Renal cortex interstitium (tissue), 11 donors: Measurements from ENCODE around the gene PACSIN1. TPM values are rescaled to one million over a fixed set of nuclear protein-coding genes. Genes with fewer than 3 reads are reported as not detected.
A peak's percentile ranks its signal among the peaks of the same experiment; 100 is the strongest.

Experiments used
- DNase-seq, 11 donors: peaks; one replicate each; pipeline ENCODE4 v3.0.0-alpha.2; 2013; ENCODE audit warnings: low read depth in 9 of 11, low spot score in 4 of 11; ENCODE audit errors: extremely low read depth in 1 of 11
- polyA plus RNA-seq, 3 donors: library from polyadenylated mRNA; unstranded; fragments of 120-200 nt; gene quantifications; one replicate each; pipeline ENCODE4 v1.2.1, GENCODE V29; 2013; ENCODE audit not compliant: insufficient read length in 3 of 3

The PACSIN1 gene
- polyA plus RNA-seq, 3 donors = 0.78 to 1.2 (median 0.92) TPM

DNA sequence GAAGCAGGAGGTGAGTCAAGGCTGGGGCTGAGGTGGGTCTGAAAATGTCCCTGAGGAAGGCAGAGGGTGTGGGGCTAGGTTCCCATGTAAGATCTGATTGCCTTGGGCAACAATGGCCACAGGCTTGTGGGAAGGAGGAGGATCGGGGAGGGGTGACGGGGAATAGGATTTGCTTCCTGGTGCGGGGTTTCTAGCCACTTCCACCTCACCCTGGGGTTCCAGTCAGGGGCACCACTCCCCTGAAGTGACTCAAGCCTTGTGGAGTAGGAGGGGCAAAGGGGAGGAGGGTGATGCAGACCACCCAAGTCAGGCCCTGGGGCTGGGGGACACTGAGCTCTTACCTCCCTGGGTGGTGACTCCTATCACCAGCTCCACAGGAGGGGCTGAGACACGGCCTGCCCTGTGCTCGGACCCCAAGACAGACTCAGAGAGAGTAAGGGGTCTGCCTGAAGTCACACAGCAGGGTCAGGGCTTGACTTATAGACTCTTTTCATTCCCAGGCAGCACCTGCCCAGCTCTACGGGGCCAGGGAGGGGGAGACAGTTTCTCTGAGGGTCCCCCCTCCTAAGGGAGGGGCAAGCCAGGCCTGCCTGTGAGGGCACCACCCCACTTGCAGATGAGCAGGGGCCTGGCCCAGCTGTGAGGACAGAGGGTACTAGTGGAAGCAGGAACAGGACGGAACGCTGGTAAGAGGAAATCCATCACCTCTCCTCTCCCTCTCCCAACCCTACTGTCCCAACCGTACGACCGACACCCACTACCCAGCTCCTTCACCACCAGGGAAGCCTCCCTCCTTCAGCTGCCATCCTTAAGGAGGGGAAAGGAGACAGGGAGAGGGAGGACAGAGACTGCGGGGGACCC lies 102.7 kb downstream of the PACSIN1 start:
- DNase-seq = no peak

- no peak for DNase-seq
Measured at GRCh38 chr6:34569361-34569973, 103.6 kb downstream of the PACSIN1 start.

DNA sequence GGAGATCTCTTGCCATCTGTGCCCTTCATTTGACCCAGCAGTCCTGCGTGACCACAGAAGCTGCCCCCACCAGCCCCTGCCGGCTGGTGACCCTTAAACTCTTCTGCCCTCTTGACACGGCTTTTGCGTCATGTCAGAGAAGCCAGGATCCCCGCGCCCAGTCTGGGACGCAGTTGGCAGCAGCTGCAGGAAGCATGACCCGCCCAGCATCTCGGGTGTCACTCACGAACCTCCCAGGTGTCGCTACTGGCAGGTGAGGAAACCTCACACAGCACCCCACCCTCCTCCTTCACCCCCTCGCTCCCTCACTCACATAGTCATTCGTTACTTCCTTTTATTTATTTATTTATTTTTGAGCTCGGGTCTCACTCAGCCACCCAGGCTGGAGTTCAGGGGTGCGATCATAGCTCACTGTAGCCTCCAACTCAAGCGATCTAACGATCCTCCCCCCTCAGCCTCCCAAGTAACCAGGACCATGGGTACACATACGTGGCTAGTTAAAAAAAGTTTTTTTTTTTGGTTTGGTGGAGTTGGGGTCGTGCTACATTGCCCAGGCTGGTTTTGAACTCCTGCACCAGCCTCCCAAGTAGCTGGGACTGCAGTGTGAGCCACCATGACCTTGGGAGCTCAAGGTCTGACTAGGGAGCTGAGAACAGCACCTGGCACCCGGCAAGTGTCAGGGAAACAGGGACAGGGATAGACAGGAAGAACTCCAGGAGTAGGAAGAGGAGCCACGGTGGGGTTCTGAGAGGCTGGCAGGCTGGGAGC lies 104.4 kb downstream of the PACSIN1 start:
- DNase-seq = no peak

- no peak for DNase-seq
Measured at GRCh38 chr6:34571388-34571787, 105.5 kb downstream of the PACSIN1 start.

- no peak for DNase-seq
Measured at GRCh38 chr6:34572021-34572420, 106.1 kb downstream of the PACSIN1 start.

GRCh38 chr6:34572585-34572984 lies 106.7 kb downstream of the PACSIN1 start:
- no peak for DNase-seq

DNA sequence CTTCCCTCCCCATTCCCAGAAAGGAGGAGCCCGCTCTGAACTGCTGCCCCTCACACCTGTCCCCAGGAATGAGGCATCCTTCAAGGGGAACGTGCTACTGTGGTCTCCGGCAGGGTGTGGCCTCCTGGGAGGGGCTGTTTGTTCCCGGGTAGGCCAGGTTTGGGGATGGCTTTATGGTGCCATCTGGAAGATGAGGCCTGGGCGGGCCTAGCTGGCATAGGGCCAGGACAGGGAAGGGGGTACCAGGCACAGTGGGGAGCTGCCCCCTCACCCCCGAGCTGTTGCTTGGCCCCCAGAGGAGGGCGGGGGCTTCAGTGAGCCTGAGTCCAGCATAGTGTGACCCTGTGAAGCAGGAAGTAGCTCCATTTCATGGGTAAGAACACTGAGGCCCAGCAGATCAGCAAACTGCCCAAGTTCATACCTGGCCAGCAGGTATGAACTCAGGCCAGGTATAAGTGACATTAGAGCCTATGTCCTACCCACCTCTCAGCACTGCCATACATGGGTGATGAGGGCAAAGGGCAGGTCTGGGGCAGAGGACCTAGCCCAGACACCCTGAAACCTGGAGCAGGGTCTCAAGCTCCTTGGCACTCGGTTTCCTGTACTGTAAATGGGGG lies 107.8 kb downstream of the PACSIN1 start:
- DNase-seq = no peak

DNA sequence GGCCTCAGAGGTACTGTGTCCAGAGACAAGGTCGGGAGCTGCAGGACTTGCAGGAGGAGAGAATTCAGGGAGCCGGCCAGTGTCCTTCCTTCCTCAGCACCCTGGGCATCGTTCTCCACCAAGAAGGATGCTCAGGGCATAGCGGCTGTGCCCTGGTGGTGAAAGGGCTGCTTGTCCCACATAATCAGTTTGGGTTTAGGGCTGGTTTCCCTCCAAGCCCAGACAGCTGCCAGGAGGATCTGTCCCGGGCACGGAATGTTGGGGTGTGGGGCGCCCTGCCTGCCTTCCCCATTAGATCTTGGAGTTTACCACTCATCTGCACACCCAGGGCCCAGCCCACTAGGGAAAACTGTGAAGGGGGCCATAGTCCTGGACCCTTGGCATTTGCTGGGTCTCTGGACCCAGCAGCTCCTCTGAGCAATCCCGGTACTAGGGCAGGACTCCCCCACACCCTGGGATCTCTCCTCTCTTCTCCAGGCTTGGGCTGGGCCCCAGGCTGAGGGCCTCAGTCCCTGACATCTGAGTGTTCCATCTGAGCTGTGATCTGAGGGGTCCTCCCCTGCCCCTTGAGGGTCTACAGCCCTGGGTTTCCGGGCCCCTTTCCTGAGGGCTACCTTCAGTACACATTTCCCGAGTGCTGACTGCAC lies 108.9 kb downstream of the PACSIN1 start:
- no peak for DNase-seq

DNA sequence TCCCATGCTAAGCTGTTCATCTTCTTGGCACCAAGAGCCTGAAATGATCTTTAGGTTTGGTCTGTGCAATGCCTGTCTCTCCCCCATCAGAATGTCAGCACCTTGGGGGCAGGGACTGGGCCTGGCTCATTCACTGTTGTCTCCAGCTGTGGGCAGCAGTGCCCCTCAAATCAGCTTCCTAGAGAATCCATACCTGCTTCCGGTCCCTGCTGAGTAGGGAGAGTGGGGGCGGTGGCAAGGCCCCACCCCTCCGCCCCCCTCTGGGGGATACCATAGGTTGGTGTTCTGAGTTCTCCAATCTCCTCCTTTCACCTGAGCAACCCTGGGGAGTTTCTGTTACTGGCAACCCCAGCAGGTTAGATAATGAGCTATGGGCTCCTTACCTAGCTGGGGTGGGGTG lies 109.5 kb downstream of the PACSIN1 start:
- DNase-seq = no peak

DNA sequence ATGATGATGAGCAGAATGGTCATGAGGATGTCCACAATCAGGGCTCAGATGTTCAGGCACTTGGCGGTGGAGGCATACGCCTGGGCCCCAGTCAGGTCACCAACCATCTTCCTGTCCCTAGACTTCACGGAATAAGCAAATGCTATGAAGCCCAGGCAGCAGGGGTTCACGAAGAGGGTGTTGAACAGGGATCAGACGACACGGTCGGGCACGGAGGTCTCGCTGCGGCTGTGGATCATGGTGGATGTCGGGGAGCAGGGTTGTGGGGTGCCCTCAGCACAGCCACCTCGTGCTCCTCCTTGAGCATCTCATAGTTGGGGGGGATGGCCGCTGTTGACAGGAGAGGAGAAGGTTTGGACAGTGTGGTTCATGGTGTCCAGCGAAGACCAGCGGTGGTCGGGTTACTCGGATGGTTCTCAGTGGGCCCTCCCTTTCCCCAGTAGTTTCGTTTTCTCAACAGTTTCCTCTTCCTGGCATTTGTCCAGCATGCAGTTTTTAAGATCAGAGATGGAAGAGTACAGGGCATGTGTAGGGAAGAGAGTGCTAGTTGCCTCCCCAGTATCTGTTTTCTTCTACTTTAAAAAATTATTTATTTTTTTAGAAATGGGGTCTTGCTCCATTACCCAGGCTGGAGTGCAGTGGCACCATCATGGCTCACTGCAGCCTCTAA lies 110.5 kb downstream of the PACSIN1 start:
- DNase-seq = no peak

GRCh38 chr6:34578445-34579262 lies 112.8 kb downstream of the PACSIN1 start:
- no peak for DNase-seq

DNA sequence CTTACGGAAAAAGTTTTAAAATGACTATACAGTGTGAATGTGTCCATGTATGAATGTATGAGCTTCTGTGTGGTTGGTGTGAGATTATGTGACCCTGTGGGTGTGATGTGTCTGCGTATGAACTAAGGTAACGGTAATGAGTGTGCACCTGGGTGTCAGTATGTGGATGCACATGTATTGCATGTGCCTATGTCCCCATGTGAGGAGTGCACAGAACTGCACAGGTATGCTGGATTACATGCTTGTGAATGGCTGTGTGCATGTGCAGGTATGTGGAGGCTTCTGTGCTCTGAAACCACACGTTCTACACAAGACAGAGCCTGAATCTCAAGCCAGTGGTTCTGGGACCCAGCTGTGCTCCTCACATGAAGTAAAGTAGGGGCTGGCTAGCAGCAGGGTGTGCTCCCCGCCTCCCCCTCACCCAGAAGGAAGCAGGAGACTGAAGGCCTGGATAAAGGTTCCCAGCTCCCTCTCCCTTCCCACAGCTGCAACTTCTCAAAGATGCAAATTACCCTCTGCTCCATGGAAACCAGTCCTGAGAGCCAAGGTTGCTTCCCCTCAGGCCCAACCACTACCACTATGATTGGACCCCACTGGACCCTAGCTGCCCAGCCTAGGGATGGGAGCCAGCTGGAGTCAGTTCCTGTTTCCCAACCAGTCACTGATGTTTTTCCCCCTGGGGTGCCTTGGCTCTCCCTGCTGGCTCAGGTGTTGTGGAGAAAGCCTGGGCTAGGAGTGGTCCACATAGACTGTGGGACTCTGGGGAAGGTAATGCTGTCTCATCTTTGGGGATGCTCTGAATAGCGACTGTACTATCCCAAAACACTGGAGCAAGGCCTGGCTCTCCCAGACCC lies 115.1 kb downstream of the PACSIN1 start:
- peak; percentile 51 to 89 (median 75) for DNase-seq

- no peak for DNase-seq
Measured at GRCh38 chr6:34581561-34581920, 115.7 kb downstream of the PACSIN1 start.

GRCh38 chr6:34583461-34583860 lies 117.6 kb downstream of the PACSIN1 start:
- no peak for DNase-seq

DNA sequence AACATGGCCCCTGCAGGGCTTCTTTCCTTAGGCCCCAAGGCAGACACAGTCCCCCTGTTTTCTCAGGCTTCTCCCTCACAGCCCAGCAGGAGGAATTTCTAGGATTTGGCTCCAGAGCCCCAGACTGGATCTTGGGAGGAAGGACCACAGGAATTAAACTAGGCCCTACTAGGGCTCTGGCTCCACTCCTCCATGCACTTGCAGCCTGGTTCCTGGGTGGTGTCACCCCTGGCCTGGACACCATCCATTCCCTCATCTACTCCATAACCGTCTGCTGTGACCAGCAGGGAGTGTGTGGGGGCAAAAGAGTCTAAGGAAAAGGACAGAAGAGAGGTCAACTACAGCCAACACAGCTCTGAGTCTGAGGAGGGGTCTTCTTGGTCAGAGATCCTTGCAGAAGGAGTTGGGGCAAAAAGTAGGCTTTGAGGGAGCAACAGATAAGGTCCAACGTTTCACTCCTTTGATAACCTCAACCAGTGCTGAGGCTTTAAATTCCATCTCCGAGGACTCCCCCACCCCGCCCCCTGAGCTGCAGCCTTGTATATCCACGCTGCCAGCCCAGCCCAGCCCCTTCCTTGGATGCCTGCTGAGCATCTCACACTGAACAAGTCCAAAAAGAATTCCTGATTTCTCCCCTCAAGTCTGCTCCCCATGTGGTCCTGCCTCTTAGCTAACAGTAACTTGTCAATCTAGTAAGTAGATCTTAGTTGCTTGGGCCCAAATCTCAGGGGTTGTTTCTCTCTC lies 118.2 kb downstream of the PACSIN1 start:
- DNase-seq = no peak

DNA sequence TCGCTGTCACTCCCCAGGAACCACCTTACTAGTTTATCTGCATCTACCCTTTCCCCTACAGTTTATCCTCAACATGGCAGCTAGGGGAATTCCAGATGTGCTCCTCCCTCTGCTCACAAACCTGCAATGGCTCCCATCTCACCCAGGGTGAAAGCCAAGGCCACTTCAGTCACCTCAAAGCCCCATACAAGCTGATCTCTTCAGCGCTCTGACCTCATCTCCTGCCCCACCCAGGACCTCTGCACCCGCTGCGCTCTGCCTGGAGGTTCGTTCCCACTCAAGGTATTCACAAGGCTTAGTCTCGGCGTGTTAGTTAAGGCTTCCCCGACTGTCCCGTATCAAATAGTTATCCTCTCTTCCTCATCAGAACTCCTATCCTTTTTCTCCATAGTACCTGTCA lies 118.8 kb downstream of the PACSIN1 start:
- DNase-seq = no peak
